DND-41 (cell line): ENCODE results near the gene SMIM30.

Experiments used
- ATAC-seq: fragments of 200-7000 bp; cut with Tn5 transposase; 3 replicates; pipeline ENCODE4 v1.9.1; 2021; ENCODE audit warnings: low read depth; ENCODE audit not compliant: insufficient read depth
- DNase-seq: peaks from one replicate; pipeline ENCODE4 v3.0.0-alpha.2; 2020
- H2AFZ ChIP-seq: 2 replicates; pipeline ENCODE4 v1.6.0; 2012; ENCODE audit warnings: low read depth, low read length
- H3K27ac ChIP-seq: 2 replicates; pipeline ENCODE4 v1.5.1; 2012; ENCODE audit warnings: low read length, inconsistent platforms
- H3K27me3 ChIP-seq: fragments of 200-600 bp; sonication (generic); 2 replicates; pipeline ENCODE4 v1.6.0; 2012; ENCODE audit warnings: low read length, mild to moderate bottlenecking, inconsistent platforms; ENCODE audit not compliant: insufficient read depth, poor library complexity
- H3K36me3 ChIP-seq: 2 replicates; pipeline ENCODE4 v1.5.1; 2012; ENCODE audit warnings: low read length, inconsistent platforms; ENCODE audit not compliant: insufficient read depth
- H3K4me1 ChIP-seq: 2 replicates; pipeline ENCODE4 v1.5.1; 2012; ENCODE audit warnings: mild to moderate bottlenecking, low read length; ENCODE audit not compliant: insufficient read depth
- H3K4me2 ChIP-seq: 2 replicates; pipeline ENCODE4 v1.6.0; 2012; ENCODE audit warnings: mild to moderate bottlenecking, moderate library complexity, low read length, inconsistent platforms; ENCODE audit not compliant: insufficient read depth
- H3K4me3 ChIP-seq, 2 experiments: fragments of 200-600 bp in 1 of 2; shearing (Covaris generic) in 1 of 2; 2 replicates each; pipeline ENCODE4 v1.5.1; 2012 to 2016; ENCODE audit warnings: inconsistent platforms in 2 of 2, low read length in 2 of 2, mild to moderate bottlenecking in 2 of 2, low read depth in 1 of 2, moderate library complexity in 1 of 2
- H3K79me2 ChIP-seq: 2 replicates; pipeline ENCODE4 v1.6.0; 2012; ENCODE audit warnings: low read length, inconsistent platforms; ENCODE audit not compliant: insufficient read depth
- H3K9ac ChIP-seq: 2 replicates; pipeline ENCODE4 v1.6.0; 2012; ENCODE audit warnings: low read depth, mild to moderate bottlenecking, inconsistent platforms, low read length, moderate library complexity
- H3K9me3 ChIP-seq: 2 replicates; pipeline ENCODE4 v1.5.1; 2012; ENCODE audit warnings: low read length, moderate library complexity, mild to moderate bottlenecking, inconsistent platforms; ENCODE audit not compliant: insufficient read depth, severe bottlenecking
- H4K20me1 ChIP-seq: 2 replicates; pipeline ENCODE4 v1.6.0; 2012; ENCODE audit warnings: low read length; ENCODE audit not compliant: insufficient read depth
- EZH2 ChIP-seq: IDR thresholded peaks from 3 replicates; pipeline ENCODE4 v1.6.1; 2012; ENCODE audit warnings: borderline replicate concordance, low read depth, mild to moderate bottlenecking, moderate library complexity, low read length, inconsistent platforms; ENCODE audit not compliant: severe bottlenecking
- TF ChIP-seq, protein P1 (sequence below): IDR thresholded peaks from 2 replicates; pipeline ENCODE4 v1.5.1; 2012; ENCODE audit warnings: borderline replicate concordance, low read length, moderate library complexity, mild to moderate bottlenecking; ENCODE audit not compliant: poor library complexity, severe bottlenecking; ENCODE audit errors: extremely low read depth

SMIM30 gene

GRCh38 chr7:113078331-113078730, 40.0 kb downstream of the SMIM30 start:
- Histone ChIP-seq H3K9ac (no peak overlapping the region), H3K27me3 (peaks cover 3% of the 10 kb centered on the region), H2AFZ (no peak overlapping the region), H3K36me3 (no peaks in the 10 kb centered on the region), H3K79me2 (no peaks in the 10 kb centered on the region), H3K4me2 (no peak overlapping the region), H3K4me1 (no peaks in the 10 kb centered on the region), H3K27ac (no peak overlapping the region), H3K4me3 (no peak overlapping the region), H4K20me1 (no peaks in the 10 kb centered on the region), H3K9me3 (no peaks in the 10 kb centered on the region)
- ATAC-seq (no peak), DNase-seq (no peak)
- TF ChIP-seq, protein P1, sequence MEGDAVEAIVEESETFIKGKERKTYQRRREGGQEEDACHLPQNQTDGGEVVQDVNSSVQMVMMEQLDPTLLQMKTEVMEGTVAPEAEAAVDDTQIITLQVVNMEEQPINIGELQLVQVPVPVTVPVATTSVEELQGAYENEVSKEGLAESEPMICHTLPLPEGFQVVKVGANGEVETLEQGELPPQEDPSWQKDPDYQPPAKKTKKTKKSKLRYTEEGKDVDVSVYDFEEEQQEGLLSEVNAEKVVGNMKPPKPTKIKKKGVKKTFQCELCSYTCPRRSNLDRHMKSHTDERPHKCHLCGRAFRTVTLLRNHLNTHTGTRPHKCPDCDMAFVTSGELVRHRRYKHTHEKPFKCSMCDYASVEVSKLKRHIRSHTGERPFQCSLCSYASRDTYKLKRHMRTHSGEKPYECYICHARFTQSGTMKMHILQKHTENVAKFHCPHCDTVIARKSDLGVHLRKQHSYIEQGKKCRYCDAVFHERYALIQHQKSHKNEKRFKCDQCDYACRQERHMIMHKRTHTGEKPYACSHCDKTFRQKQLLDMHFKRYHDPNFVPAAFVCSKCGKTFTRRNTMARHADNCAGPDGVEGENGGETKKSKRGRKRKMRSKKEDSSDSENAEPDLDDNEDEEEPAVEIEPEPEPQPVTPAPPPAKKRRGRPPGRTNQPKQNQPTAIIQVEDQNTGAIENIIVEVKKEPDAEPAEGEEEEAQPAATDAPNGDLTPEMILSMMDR, result no peak
- TF ChIP-seq EZH2, result no peak

DNA sequence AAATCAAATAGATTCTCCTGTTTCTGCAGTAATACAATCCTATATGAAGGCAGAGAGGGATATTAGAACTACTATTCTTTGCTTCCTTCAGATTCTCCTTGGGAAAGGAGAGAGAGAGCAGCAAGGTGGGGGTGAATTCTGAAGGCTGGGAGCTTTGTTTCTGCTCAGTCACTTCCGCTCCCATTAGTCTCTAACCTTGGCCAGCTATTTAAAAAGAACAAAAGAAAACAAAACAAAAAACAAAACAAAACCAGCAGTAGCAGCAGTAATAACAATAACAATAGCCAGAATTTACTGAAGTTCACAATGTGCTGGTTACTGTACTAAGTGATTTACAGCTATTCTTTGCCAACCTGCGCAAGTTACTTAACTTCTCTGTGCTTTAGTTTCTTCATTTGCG, 41.7 kb downstream of the SMIM30 start:
- DNase-seq (no peak), ATAC-seq (no peak)
- Histone ChIP-seq H3K4me3 (no peak overlapping the region), H3K9ac (no peak overlapping the region), H3K4me2 (no peak overlapping the region), H2AFZ (no peak overlapping the region), H3K36me3 (no peaks in the 10 kb centered on the region), H3K79me2 (no peaks in the 10 kb centered on the region), H3K4me1 (no peaks in the 10 kb centered on the region), H4K20me1 (no peaks in the 10 kb centered on the region), H3K27me3 (peaks cover 3% of the 10 kb centered on the region), H3K27ac (no peak overlapping the region), H3K9me3 (no peaks in the 10 kb centered on the region)
- TF ChIP-seq, protein P1, result no peak
- no peak for TF ChIP-seq EZH2

- TF ChIP-seq, protein P1, result no peak
Measured at GRCh38 chr7:113071465-113071864, 46.9 kb downstream of the SMIM30 start.

More at GRCh38 chr7:113071465-113071864, 46.9 kb downstream of the SMIM30 start:
- Histone ChIP-seq H3K4me2 (no peak overlapping the region), H3K9me3 (no peaks in the 10 kb centered on the region), H3K27me3 (peaks cover 3% of the 10 kb centered on the region), H4K20me1 (no peaks in the 10 kb centered on the region), H3K27ac (no peak overlapping the region), H3K79me2 (no peaks in the 10 kb centered on the region), H3K9ac (no peak overlapping the region), H3K4me1 (no peaks in the 10 kb centered on the region), H3K4me3 (no peak overlapping the region), H3K36me3 (no peaks in the 10 kb centered on the region), H2AFZ (no peak overlapping the region)
- ATAC-seq, result no peak
- DNase-seq, result no peak
